GM23338 (cell line): ENCODE results near the gene OTULINL.

Experiments
- CREB1 ChIP-seq: fragments of 250-450 bp; sonication (Bioruptor Pico); IDR thresholded peaks from 2 replicates; pipeline ENCODE4 v1.5.0; 2020; ENCODE audit warnings: low read depth, mild to moderate bottlenecking, moderate library complexity
- EZH2 ChIP-seq: fragments of 200-600 bp; sonication (generic); IDR thresholded peaks from one replicate; pipeline ENCODE4 v1.8.0; 2017; ENCODE audit warnings: antibody characterized with exemption, mild to moderate bottlenecking, low read depth; ENCODE audit not compliant: unreplicated experiment
- EZH2phosphoT487 ChIP-seq: fragments of 200-600 bp; sonication (generic); IDR thresholded peaks from one replicate; pipeline ENCODE4 v1.8.1; 2018; ENCODE audit warnings: antibody characterized with exemption; ENCODE audit not compliant: unreplicated experiment
- JUNB ChIP-seq: IDR thresholded peaks from one replicate; pipeline ENCODE4 v1.6.1; 2016; ENCODE audit warnings: antibody characterized with exemption; ENCODE audit not compliant: unreplicated experiment
- NANOG ChIP-seq: IDR thresholded peaks from 2 replicates; pipeline ENCODE4 v1.6.1; 2016; ENCODE audit warnings: antibody characterized with exemption, borderline replicate concordance
- POLR2AphosphoS5 ChIP-seq: IDR thresholded peaks from 2 replicates; pipeline ENCODE4 v1.6.1; 2016; ENCODE audit warnings: antibody characterized with exemption, low read depth
- STAT1 ChIP-seq: IDR thresholded peaks from one replicate; pipeline ENCODE4 v1.6.1; 2016; ENCODE audit warnings: antibody characterized with exemption; ENCODE audit not compliant: unreplicated experiment
- TF ChIP-seq, protein P1 (sequence below), 2 experiments: fragments of 200-600 bp in 1 of 2; sonication (generic) in 1 of 2; conservative IDR thresholded peaks; 2 replicates each; pipeline versions ENCODE4 v1.5.1 to v1.6.1; 2016 to 2017; ENCODE audit warnings: antibody characterized with exemption in 2 of 2, low read depth in 2 of 2, mild to moderate bottlenecking in 2 of 2, moderate library complexity in 1 of 2
- TF ChIP-seq, protein P2 (sequence below): IDR thresholded peaks from 2 replicates; pipeline ENCODE4 v1.6.1; 2016; ENCODE audit warnings: antibody characterized with exemption
- TF ChIP-seq, protein P3 (sequence below): IDR thresholded peaks from one replicate; pipeline ENCODE4 v1.6.1; 2018; ENCODE audit warnings: antibody characterized with exemption; ENCODE audit not compliant: unreplicated experiment

DNA sequence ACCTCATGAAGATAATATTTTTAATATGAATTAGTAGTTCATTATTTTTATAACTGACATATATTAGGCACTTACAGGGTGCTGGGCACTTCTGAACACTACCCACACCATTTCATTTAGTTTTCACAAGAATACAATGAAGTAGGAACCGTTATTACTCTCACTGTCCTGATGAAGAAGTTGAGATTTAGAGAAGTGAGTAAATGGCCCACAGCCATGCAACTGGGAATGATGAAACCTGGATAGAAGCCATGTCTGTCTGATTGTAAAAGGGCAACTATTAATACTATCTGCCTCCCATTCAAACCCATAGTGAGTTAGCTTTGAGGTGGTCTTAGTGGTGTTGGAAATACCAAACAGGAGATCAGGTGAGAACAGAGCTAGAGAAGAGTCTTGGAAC is 29.6 kb upstream of the OTULINL start:
- TF ChIP-seq, protein P1, sequence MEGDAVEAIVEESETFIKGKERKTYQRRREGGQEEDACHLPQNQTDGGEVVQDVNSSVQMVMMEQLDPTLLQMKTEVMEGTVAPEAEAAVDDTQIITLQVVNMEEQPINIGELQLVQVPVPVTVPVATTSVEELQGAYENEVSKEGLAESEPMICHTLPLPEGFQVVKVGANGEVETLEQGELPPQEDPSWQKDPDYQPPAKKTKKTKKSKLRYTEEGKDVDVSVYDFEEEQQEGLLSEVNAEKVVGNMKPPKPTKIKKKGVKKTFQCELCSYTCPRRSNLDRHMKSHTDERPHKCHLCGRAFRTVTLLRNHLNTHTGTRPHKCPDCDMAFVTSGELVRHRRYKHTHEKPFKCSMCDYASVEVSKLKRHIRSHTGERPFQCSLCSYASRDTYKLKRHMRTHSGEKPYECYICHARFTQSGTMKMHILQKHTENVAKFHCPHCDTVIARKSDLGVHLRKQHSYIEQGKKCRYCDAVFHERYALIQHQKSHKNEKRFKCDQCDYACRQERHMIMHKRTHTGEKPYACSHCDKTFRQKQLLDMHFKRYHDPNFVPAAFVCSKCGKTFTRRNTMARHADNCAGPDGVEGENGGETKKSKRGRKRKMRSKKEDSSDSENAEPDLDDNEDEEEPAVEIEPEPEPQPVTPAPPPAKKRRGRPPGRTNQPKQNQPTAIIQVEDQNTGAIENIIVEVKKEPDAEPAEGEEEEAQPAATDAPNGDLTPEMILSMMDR (conservative IDR thresholded peaks at IDR 0.05; ENCODE audit: low read depth in 2 of 2), result no peak
- TF ChIP-seq EZH2 (no peak), EZH2phosphoT487 (no peak), NANOG (no peak), CREB1 (CRISPR knock-in tag) (no peak), STAT1 (no peak), POLR2AphosphoS5 (no peak), JUNB (no peak)
- TF ChIP-seq, protein P2, sequence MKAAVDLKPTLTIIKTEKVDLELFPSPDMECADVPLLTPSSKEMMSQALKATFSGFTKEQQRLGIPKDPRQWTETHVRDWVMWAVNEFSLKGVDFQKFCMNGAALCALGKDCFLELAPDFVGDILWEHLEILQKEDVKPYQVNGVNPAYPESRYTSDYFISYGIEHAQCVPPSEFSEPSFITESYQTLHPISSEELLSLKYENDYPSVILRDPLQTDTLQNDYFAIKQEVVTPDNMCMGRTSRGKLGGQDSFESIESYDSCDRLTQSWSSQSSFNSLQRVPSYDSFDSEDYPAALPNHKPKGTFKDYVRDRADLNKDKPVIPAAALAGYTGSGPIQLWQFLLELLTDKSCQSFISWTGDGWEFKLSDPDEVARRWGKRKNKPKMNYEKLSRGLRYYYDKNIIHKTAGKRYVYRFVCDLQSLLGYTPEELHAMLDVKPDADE, result no peak
- TF ChIP-seq, protein P3, sequence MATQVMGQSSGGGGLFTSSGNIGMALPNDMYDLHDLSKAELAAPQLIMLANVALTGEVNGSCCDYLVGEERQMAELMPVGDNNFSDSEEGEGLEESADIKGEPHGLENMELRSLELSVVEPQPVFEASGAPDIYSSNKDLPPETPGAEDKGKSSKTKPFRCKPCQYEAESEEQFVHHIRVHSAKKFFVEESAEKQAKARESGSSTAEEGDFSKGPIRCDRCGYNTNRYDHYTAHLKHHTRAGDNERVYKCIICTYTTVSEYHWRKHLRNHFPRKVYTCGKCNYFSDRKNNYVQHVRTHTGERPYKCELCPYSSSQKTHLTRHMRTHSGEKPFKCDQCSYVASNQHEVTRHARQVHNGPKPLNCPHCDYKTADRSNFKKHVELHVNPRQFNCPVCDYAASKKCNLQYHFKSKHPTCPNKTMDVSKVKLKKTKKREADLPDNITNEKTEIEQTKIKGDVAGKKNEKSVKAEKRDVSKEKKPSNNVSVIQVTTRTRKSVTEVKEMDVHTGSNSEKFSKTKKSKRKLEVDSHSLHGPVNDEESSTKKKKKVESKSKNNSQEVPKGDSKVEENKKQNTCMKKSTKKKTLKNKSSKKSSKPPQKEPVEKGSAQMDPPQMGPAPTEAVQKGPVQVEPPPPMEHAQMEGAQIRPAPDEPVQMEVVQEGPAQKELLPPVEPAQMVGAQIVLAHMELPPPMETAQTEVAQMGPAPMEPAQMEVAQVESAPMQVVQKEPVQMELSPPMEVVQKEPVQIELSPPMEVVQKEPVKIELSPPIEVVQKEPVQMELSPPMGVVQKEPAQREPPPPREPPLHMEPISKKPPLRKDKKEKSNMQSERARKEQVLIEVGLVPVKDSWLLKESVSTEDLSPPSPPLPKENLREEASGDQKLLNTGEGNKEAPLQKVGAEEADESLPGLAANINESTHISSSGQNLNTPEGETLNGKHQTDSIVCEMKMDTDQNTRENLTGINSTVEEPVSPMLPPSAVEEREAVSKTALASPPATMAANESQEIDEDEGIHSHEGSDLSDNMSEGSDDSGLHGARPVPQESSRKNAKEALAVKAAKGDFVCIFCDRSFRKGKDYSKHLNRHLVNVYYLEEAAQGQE, result no peak
